ENCODE data around the gene EMP2.

The EMP2 gene

DNA sequence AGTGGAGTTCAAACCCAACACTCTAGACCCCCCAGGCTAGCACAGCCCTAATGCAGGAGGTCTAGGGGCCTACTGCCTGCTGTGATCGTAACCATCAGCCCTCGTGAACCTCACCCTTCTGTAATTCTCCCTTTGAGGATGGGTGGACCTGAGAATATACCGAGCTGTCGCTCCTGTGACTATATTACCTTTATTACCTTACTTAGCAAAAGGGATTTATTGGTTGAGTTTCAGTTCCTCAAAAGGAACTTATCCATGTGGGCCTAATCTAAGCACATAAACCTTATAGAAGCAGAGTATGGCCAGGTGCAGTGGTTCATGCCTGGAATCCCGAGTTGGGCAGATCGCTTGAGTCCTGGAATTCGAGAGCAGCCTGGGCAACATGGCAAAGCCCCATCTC is 19.2 kb upstream of the EMP2 start:
- H3K36me3 ChIP-seq (ENCODE audit: control insufficient read depth in 2 of 2, insufficient read depth in 1 of 2, low read length in 2 of 2), result no peaks in the 10 kb centered on the region
- TF ChIP-seq, protein P1, sequence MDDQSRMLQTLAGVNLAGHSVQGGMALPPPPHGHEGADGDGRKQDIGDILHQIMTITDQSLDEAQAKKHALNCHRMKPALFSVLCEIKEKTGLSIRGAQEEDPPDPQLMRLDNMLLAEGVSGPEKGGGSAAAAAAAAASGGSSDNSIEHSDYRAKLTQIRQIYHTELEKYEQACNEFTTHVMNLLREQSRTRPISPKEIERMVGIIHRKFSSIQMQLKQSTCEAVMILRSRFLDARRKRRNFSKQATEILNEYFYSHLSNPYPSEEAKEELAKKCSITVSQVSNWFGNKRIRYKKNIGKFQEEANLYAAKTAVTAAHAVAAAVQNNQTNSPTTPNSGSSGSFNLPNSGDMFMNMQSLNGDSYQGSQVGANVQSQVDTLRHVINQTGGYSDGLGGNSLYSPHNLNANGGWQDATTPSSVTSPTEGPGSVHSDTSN (CRISPR knock-in tag; IDR thresholded peaks at IDR 0.05), result no peak
- TF ChIP-seq MEIS1 (CRISPR knock-in tag; IDR thresholded peaks at IDR 0.05; ENCODE audit: borderline replicate concordance) (no peak), ZNF37A (tag by site-specific recombination; IDR thresholded peaks at IDR 0.05) (no peak), HOXC10 (CRISPR knock-in tag; IDR thresholded peaks at IDR 0.05) (no peak), ZFHX2 (tag by site-specific recombination; conservative IDR thresholded peaks at IDR 0.05) (no peak), ZNF76 (tag by site-specific recombination; IDR thresholded peaks at IDR 0.05; ENCODE audit: borderline replicate concordance, low read depth) (no peak), ZNF555 (tag by site-specific recombination; conservative IDR thresholded peaks at IDR 0.05) (no peak), ZNF521 (tag by site-specific recombination; IDR thresholded peaks at IDR 0.05) (no peak), SALL2 (tag by site-specific recombination; IDR thresholded peaks at IDR 0.05; ENCODE audit: borderline replicate concordance) (no peak), ZNF701 (tag by site-specific recombination; IDR thresholded peaks at IDR 0.05) (no peak), KLF16 (tag by site-specific recombination; IDR thresholded peaks at IDR 0.05) (no peak), ZNF132 (tag by site-specific recombination; IDR thresholded peaks at IDR 0.05; ENCODE audit: borderline replicate concordance) (no peak), ZNF2 (tag by site-specific recombination; IDR thresholded peaks at IDR 0.05) (no peak), ZFP3 (tag by site-specific recombination; IDR thresholded peaks at IDR 0.05; ENCODE audit: low read depth) (no peak)
- TF ChIP-seq, protein P2, sequence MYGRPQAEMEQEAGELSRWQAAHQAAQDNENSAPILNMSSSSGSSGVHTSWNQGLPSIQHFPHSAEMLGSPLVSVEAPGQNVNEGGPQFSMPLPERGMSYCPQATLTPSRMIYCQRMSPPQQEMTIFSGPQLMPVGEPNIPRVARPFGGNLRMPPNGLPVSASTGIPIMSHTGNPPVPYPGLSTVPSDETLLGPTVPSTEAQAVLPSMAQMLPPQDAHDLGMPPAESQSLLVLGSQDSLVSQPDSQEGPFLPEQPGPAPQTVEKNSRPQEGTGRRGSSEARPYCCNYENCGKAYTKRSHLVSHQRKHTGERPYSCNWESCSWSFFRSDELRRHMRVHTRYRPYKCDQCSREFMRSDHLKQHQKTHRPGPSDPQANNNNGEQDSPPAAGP (tag by site-specific recombination; IDR thresholded peaks at IDR 0.05), result no peak
- TF ChIP-seq, protein P3, sequence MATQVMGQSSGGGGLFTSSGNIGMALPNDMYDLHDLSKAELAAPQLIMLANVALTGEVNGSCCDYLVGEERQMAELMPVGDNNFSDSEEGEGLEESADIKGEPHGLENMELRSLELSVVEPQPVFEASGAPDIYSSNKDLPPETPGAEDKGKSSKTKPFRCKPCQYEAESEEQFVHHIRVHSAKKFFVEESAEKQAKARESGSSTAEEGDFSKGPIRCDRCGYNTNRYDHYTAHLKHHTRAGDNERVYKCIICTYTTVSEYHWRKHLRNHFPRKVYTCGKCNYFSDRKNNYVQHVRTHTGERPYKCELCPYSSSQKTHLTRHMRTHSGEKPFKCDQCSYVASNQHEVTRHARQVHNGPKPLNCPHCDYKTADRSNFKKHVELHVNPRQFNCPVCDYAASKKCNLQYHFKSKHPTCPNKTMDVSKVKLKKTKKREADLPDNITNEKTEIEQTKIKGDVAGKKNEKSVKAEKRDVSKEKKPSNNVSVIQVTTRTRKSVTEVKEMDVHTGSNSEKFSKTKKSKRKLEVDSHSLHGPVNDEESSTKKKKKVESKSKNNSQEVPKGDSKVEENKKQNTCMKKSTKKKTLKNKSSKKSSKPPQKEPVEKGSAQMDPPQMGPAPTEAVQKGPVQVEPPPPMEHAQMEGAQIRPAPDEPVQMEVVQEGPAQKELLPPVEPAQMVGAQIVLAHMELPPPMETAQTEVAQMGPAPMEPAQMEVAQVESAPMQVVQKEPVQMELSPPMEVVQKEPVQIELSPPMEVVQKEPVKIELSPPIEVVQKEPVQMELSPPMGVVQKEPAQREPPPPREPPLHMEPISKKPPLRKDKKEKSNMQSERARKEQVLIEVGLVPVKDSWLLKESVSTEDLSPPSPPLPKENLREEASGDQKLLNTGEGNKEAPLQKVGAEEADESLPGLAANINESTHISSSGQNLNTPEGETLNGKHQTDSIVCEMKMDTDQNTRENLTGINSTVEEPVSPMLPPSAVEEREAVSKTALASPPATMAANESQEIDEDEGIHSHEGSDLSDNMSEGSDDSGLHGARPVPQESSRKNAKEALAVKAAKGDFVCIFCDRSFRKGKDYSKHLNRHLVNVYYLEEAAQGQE (tag by site-specific recombination; IDR thresholded peaks at IDR 0.05), result no peak
- TF ChIP-seq, protein P4, sequence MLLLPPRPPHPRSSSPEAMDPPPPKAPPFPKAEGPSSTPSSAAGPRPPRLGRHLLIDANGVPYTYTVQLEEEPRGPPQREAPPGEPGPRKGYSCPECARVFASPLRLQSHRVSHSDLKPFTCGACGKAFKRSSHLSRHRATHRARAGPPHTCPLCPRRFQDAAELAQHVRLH (tag by site-specific recombination; IDR thresholded peaks at IDR 0.05), result no peak
- TF ChIP-seq, protein P5, sequence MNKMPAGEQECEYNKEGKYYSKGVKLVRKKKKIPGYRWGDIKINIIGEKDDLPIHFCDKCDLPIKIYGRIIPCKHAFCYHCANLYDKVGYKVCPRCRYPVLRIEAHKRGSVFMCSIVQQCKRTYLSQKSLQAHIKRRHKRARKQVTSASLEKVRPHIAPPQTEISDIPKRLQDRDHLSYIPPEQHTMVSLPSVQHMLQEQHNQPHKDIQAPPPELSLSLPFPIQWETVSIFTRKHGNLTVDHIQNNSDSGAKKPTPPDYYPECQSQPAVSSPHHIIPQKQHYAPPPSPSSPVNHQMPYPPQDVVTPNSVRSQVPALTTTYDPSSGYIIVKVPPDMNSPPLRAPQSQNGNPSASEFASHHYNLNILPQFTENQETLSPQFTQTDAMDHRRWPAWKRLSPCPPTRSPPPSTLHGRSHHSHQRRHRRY (tag by site-specific recombination; IDR thresholded peaks at IDR 0.05), result no peak
- H3K9me3 ChIP-seq (ENCODE audit: control insufficient read depth, insufficient read depth, low read depth, low read length), result no peaks in the 10 kb centered on the region
- no peaks in the 10 kb centered on the region for H3K4me1 ChIP-seq (ENCODE audit: control insufficient read depth, insufficient read depth, low read length)
- H3K27ac ChIP-seq (ENCODE audit: extremely low read depth, low read depth, low read length), result no peak overlapping the region
- ChIA-PET POLR2A (no interaction called here), CTCF (interaction anchor here (0.6 to 0.8 kb wide), 2 partner anchors 10 to 30 kb away, joined by 3 read pairs; no protein-coding TSS in a partner anchor)
- H3K4me3 ChIP-seq (ENCODE audit: low read depth, low read length), result no peak overlapping the region

DNA sequence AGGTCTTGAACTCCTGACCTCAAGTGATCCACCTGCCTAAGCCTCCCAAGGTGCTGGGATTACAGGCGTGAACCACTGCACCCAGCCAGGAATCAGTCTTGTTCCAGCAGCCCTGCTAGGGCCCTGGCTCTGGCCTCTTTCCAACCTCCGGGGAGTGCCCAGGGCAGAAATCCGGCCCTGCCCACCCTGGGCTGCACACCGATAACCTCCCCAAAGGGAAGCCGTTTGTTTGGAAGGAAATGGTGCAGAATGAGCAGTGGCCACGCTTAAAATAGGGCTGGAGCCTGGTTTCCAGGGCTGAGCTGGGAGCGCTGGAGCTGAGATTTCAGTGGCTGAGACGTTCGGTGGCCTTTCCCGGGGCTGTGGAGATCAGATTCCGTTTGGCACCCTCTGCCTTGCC is 17.8 kb upstream of the EMP2 start:
- ChIA-PET CTCF (interaction anchor here (0.6 kb wide), 1 partner anchor 9 kb away, joined by 4 read pairs; no protein-coding TSS in a partner anchor), POLR2A (interaction anchor here (1.6 kb wide), 1 partner anchor 18 kb away, joined by 4 read pairs; the partner anchor contains the start of gene EMP2)
- no peaks in the 10 kb centered on the region for H3K36me3 ChIP-seq (ENCODE audit: control insufficient read depth in 2 of 2, insufficient read depth in 1 of 2, low read length in 2 of 2)
- TF ChIP-seq MYNN (tag by site-specific recombination; IDR thresholded peaks at IDR 0.05; ENCODE audit: borderline replicate concordance) (no peak), ZNF416 (tag by site-specific recombination; IDR thresholded peaks at IDR 0.05) (no peak), ZNF10 (tag by site-specific recombination; IDR thresholded peaks at IDR 0.05) (no peak), ZNF366 (tag by site-specific recombination; conservative IDR thresholded peaks at IDR 0.05) (no peak), ZNF2 (tag by site-specific recombination; IDR thresholded peaks at IDR 0.05) (no peak)
- TF ChIP-seq, protein P6, sequence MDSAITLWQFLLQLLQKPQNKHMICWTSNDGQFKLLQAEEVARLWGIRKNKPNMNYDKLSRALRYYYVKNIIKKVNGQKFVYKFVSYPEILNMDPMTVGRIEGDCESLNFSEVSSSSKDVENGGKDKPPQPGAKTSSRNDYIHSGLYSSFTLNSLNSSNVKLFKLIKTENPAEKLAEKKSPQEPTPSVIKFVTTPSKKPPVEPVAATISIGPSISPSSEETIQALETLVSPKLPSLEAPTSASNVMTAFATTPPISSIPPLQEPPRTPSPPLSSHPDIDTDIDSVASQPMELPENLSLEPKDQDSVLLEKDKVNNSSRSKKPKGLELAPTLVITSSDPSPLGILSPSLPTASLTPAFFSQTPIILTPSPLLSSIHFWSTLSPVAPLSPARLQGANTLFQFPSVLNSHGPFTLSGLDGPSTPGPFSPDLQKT (IDR thresholded peaks at IDR 0.05; ENCODE audit: borderline replicate concordance, low read depth, low read length), result no peak
- no peaks in the 10 kb centered on the region for H3K9me3 ChIP-seq (ENCODE audit: control insufficient read depth, insufficient read depth, low read depth, low read length)
- H3K27ac ChIP-seq (ENCODE audit: extremely low read depth, low read depth, low read length), result no peak overlapping the region
- H3K4me3 ChIP-seq (ENCODE audit: low read depth, low read length), result no peak overlapping the region
- H3K4me1 ChIP-seq (ENCODE audit: control insufficient read depth, insufficient read depth, low read length), result no peaks in the 10 kb centered on the region
